HG03457 (cell line): ENCODE measurements around the gene PSMA8.
"Not testable (repeated sequence)": the region's sequence is repeated elsewhere in the genome, so short reads cannot be mapped to it uniquely, and the experiment has no call there.

ENCODE experiments used
- ATAC-seq: cut with Tn5 transposase; IDR thresholded peaks from one replicate; pipeline ENCODE4 v1.9.1; 2021; ENCODE audit warnings: moderate number of reproducible peaks; ENCODE audit not compliant: unreplicated experiment

The PSMA8 gene

GRCh38 chr18:26230497-26230896, 96.8 kb downstream of the PSMA8 start:
- no peak for ATAC-seq

GRCh38 chr18:26233208-26233607, 99.5 kb downstream of the PSMA8 start:
- no peak for ATAC-seq

GRCh38 chr18:26237363-26237762, 103.7 kb downstream of the PSMA8 start:
- not testable (repeated sequence) for ATAC-seq

GRCh38 chr18:26238718-26239117, 105.0 kb downstream of the PSMA8 start:
- ATAC-seq, result not testable (repeated sequence)

- not testable (repeated sequence) for ATAC-seq
Observed at GRCh38 chr18:26242392-26242791, 108.7 kb downstream of the PSMA8 start.
